ENCODE results near the gene PRR20D.
"Not testable (repeated sequence)": the region's sequence is repeated elsewhere in the genome, so short reads cannot be mapped to it uniquely, and the experiment has no call there.

Gene PRR20D

GRCh38 chr13:57148106-57148505, 12.3 kb upstream of the PRR20D start:
- DNase-seq; H3K4me1 ChIP-seq (ENCODE audit: control insufficient read depth, insufficient read depth, low read length, poor library complexity, severe bottlenecking); H3K27ac ChIP-seq (ENCODE audit: insufficient read depth, low read length, poor library complexity, severe bottlenecking); H3K27me3 ChIP-seq (replicated peaks; ENCODE audit: control insufficient read depth, insufficient read depth, low read length, poor library complexity, severe bottlenecking); H3K36me3 ChIP-seq (ENCODE audit: control insufficient read depth, insufficient read depth, low read length); H3K4me3 ChIP-seq (ENCODE audit: insufficient read depth, low read depth, low read length, poor library complexity, severe bottlenecking); H3K9me3 ChIP-seq (ENCODE audit: control insufficient read depth, low read length): not testable (repeated sequence)

DNA sequence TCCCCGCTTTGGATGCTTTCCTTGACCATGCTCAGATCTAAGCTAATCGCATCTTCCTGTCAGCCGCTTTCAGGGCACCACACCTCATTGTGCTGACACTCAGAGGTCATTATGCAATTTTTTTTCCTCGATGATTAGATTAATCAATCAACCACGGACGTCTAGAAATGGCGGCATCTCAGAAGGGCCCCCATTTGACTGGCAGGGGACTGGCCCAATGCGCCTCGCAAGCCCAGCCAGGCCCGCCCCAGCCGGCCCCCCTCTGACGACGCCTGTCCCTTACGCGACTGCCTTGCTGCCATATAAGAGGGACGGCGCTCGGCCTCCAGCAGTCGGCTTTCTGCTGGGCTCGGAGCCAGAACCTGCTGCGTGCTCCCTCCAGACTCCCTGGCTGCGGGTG, 6.7 kb upstream of the PRR20D start, which contains the start of gene PRR20C:
Gene PRR20C, plus strand, starts transcription at position 301 of the 400 bp plus-strand sequence. CDS start 387 bp downstream, outside the sequence.
- H3K4me3 ChIP-seq (ENCODE audit: insufficient read depth, low read depth, low read length, poor library complexity, severe bottlenecking); H3K9me3 ChIP-seq (ENCODE audit: control insufficient read depth, low read length); H3K4me1 ChIP-seq (ENCODE audit: control insufficient read depth, insufficient read depth, low read length, poor library complexity, severe bottlenecking); DNase-seq; H3K27ac ChIP-seq (ENCODE audit: insufficient read depth, low read length, poor library complexity, severe bottlenecking); H3K36me3 ChIP-seq (ENCODE audit: control insufficient read depth, insufficient read depth, low read length); H3K27me3 ChIP-seq (replicated peaks; ENCODE audit: control insufficient read depth, insufficient read depth, low read length, poor library complexity, severe bottlenecking): not testable (repeated sequence)

- H3K36me3 ChIP-seq (ENCODE audit: control insufficient read depth, insufficient read depth, low read length); H3K4me1 ChIP-seq (ENCODE audit: control insufficient read depth, insufficient read depth, low read length, poor library complexity, severe bottlenecking); DNase-seq; H3K27me3 ChIP-seq (replicated peaks; ENCODE audit: control insufficient read depth, insufficient read depth, low read length, poor library complexity, severe bottlenecking); H3K9me3 ChIP-seq (ENCODE audit: control insufficient read depth, low read length); H3K4me3 ChIP-seq (ENCODE audit: insufficient read depth, low read depth, low read length, poor library complexity, severe bottlenecking); H3K27ac ChIP-seq (ENCODE audit: insufficient read depth, low read length, poor library complexity, severe bottlenecking): not testable (repeated sequence)
Measured at GRCh38 chr13:57166897-57167296, 6.5 kb downstream of the PRR20D start, which contains the start of gene PRR20E. PRR20E (plus strand) TSS chr13:57167197; CDS start chr13:57167584, 387 bp downstream.

DNA sequence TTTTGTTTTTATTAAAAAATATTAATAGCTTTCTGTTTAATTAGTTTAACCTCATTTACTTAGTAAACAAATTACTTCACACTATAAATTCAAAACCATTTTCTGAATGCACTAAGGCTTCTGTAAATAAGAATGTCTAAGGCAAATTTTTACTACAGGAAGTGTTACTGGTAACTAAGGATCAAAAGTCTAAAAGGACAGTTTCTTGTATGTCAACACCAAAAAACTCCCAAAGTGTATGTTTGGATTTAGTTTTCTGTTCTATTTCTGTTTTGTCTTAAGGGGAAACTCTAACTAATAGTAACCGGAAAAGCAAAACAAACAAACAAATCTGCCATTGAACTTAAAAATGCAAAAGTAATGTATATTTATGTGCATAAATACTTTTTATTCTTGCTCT, 31.2 kb downstream of the PRR20D start:
- Histone ChIP-seq H3K9me3 (ENCODE audit: control insufficient read depth, low read length) (no peaks in the 10 kb centered on the region), H3K27me3 (replicated peaks; ENCODE audit: control insufficient read depth, insufficient read depth, low read length, poor library complexity, severe bottlenecking) (no peaks in the 10 kb centered on the region), H3K4me1 (ENCODE audit: control insufficient read depth, insufficient read depth, low read length, poor library complexity, severe bottlenecking) (no peaks in the 10 kb centered on the region), H3K27ac (ENCODE audit: insufficient read depth, low read length, poor library complexity, severe bottlenecking) (no peak overlapping the region), H3K4me3 (ENCODE audit: insufficient read depth, low read depth, low read length, poor library complexity, severe bottlenecking) (no peak overlapping the region), H3K36me3 (ENCODE audit: control insufficient read depth, insufficient read depth, low read length) (no peaks in the 10 kb centered on the region)
- no peak for DNase-seq

DNA sequence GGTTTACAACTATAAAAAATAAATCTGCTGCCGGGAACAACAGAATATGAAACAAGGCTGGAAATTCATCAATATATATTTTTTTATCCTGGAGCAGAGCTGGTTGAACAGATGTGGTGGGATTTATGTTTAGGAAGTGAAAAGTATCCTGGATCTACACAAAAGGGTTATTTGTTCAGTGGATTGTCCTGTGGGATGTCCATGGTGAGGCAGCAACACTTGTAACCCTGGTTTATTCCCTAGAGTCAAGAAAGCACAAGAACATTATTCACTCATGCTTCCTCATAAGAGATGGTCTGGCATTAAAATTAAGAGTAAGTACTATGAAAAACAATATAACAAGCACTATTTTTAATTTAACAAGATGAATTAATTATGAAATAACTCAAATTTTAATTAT, 52.6 kb downstream of the PRR20D start:
- Histone ChIP-seq H3K27ac (ENCODE audit: insufficient read depth, low read length, poor library complexity, severe bottlenecking) (no peak overlapping the region), H3K27me3 (replicated peaks; ENCODE audit: control insufficient read depth, insufficient read depth, low read length, poor library complexity, severe bottlenecking) (no peaks in the 10 kb centered on the region), H3K4me1 (ENCODE audit: control insufficient read depth, insufficient read depth, low read length, poor library complexity, severe bottlenecking) (no peaks in the 10 kb centered on the region), H3K9me3 (ENCODE audit: control insufficient read depth, low read length) (no peaks in the 10 kb centered on the region), H3K36me3 (ENCODE audit: control insufficient read depth, insufficient read depth, low read length) (no peaks in the 10 kb centered on the region), H3K4me3 (ENCODE audit: insufficient read depth, low read depth, low read length, poor library complexity, severe bottlenecking) (no peak overlapping the region)
- no peak for DNase-seq
